ENCODE results near the gene HGS.

Gene HGS, protein sequence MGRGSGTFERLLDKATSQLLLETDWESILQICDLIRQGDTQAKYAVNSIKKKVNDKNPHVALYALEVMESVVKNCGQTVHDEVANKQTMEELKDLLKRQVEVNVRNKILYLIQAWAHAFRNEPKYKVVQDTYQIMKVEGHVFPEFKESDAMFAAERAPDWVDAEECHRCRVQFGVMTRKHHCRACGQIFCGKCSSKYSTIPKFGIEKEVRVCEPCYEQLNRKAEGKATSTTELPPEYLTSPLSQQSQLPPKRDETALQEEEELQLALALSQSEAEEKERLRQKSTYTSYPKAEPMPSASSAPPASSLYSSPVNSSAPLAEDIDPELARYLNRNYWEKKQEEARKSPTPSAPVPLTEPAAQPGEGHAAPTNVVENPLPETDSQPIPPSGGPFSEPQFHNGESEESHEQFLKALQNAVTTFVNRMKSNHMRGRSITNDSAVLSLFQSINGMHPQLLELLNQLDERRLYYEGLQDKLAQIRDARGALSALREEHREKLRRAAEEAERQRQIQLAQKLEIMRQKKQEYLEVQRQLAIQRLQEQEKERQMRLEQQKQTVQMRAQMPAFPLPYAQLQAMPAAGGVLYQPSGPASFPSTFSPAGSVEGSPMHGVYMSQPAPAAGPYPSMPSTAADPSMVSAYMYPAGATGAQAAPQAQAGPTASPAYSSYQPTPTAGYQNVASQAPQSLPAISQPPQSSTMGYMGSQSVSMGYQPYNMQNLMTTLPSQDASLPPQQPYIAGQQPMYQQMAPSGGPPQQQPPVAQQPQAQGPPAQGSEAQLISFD

DNA sequence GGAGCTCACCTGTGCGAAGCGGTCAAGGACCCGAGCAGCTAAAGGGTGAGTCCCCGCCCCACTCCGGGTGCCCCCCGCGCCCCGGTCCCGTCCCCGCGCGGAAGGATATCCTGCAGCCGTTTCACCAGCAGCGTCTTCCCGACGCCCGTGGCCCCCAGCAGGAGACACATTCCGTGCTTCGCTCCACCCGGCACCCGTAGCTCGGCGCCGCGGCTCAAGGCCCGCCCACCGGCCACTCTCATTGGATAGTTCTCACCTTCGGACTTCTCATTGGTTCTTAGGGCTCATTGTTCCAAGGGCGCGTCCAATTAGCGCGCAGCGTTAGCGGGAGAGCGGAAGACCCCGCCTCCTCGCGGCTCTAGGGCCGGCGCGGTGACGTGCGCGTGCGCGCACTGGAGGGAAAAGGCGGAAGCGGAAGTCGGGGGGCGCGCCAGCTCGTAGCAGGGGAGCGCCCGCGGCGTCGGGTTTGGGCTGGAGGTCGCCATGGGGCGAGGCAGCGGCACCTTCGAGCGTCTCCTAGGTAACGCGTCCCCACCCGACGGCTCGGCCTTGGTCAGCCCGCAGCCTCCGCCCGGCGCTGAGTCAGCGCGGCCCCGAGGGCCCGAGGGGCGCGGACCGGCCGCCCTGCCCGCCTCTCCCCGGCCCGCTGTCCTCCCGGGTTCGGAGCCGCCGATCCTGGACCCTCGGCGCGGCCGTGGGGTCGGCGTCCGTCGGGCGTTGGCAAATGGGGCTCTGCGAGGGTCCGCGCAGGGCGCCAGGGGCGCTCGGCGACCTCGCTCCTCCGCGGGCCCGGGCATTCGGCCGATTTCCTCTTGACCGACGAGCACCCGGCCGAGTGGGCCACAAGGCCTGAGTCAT, at the start of gene HGS, which contains the start of gene ARL16:
TSS of gene HGS (plus strand) at position 428 of the 858 bp plus-strand sequence. CDS start at position 484, 56 bp downstream.
TSS of gene ARL16 (minus strand) at position 214 of the 858 bp plus-strand sequence. CDS start at position 170, 44 bp downstream.
- DNase-seq (ENCODE audit: low read depth in 2 of 2): peak; percentile 95 to 97

DNA sequence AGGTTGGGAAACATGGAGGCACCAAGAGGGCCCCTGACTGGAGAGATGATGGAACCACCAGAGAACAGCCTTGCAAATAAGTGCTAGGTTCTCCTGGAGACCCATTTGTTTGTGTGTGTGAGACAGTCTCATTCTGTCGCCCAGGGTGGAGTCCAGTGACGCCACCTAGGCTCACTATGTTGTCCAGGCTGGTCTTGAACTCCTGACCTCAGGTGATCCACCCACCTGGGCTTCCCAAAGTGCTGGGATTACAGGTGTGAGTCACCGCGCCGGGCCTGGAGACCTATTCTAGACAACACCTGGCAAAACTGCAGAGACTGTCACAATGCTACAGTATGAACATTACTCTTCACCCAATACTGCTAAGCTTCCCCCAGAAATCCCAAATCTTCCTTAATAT, 48.4 kb upstream of the HGS start:
- DNase-seq (ENCODE audit: low read depth in 2 of 2): no peak

DNA sequence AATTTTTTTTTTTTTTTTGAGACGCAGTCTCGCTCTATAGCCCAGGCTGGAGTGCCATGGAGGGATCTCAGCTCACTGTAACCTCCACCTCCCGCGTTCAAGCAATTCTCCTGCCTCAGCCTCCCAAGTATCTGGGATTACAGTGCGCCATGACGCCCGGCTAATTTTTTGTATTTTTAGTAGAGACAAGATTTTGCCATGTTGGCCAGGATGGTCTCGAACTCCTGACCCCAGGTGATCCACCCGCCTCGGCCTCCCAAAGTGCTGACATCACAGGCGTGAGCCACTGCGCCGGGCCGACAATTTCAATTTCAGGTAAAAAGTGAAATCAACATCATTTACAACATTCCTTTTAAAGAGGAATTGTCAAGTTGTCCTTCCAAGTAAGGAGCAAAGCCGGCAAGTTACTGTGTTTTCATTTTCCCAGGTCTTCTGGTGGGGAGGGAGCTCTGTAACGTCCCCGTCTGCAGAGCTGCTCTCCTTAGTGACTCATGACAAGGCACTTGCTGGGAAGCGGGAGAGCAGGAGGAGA, 47.8 kb upstream of the HGS start:
- no peak for DNase-seq (ENCODE audit: low read depth in 2 of 2)

DNA sequence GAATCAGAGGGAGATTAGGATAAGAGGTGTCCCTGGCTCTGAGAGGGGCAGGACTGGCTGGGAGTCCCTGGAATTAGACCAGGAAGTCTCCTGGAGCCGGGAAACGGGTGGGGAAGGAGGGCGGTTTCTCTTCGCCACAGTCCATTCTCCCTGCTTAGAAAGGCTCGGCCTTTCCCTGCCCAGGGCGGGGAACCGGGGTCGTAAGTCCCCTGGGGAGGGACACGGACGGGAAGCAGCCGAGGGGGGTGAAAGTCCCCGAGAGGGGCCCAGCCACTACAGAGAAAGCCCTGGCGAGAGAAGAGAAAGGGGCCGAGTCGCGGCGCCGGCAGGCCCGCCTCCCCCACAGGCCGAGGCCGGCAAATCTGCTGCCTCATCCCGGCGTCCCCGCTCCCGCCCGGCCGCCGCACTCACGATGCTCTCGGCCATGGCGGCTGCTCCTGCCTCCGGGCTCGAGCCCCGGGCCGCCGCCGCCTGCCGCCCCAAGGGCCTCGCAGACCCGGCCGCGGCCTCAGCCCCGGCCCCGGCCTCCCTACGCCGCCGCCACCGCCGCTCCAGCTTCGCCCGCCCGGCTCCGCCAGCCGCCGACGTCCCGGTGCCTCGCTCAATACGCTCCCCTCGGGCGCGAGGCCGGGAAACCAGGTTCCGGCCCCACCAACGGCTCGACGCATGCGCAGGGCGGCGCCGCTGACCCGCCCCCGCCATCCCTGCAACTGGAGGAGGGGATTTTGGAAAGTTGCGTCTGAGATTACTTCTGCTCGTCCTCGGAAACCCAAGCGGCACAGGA, 47.1 kb upstream of the HGS start, which contains the start of the genes NPLOC4 and TSPAN10:
TSS of gene NPLOC4 (minus strand) at position 608 of the 784 bp plus-strand sequence. CDS start at position 426, 182 bp downstream.
TSS of gene TSPAN10 (plus strand) at position 692 of the 784 bp plus-strand sequence. CDS start 5,217 bp downstream, outside the sequence.
- peak; percentile 78 to 80 for DNase-seq (ENCODE audit: low read depth in 2 of 2)

DNA sequence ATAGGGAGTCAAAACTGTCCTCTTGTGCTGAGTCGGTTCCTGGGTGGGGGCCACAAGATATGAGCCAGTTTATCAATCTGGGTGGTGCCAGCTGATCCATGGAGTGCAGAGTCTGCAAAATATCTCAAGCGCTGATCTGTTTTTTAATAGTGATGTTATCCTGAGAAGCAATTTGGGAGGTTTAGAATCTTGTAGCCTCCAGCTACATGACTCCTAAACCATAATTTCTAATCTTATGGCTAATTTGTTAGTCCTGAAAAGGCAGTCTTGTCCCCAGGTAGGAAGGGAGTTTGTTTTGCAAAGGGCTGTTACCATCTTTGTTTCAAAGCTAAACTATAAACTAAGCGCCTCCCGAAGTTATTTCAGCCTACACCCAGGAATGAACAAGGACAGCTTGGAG, 45.1 kb upstream of the HGS start:
- no peak for DNase-seq (ENCODE audit: low read depth in 2 of 2)

DNA sequence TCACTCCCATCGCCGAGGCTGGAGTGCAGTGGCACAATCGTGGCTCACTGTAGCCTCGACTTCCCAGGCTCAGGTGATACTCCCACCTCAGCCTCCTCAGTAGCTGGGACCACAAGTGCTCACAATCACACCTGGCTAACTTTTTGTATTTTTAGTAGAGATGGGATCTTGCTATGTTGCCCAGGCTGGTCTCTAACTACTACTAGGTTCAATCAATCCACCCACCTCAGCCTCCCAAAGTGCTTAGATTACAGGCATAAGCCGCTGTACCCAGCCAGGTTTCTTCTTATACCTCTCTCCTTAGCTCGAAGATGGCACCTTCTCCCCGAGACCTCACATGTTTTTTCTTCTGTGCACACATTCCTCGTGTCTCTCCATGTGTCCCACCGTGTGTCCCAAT, 43.8 kb upstream of the HGS start:
- no peak for DNase-seq (ENCODE audit: low read depth in 2 of 2)

DNA sequence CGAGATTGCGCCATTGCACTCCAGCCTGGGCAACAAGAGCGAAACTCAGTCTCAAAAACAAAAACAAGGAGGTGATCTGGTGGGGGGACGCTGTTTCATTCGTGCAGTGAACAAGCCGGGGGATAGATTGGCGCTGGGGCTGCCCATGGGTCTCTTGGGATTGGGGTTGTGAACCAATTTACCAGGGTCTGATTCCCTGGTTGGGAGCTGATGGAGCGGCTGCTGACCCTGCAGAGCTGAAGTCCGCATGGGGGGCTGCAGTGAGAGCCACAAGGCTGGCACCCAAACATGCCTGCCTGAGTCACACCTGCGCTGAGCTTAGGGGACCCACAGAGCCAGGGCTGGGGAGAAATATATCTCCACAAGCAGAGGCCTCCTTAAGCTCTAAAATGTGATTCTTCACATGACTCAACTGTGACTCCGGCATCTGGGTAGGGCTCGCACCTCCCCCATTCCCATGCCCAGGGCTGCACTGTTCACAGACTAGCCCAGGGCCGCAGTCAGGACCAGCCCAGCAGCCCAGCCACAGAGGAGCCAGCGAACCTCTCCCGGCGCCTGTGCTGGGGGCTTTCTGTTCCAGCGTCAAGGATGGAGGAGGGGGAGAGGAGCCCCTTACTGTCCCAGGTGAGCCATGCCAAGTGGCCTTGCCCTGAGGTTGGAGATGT, 41.9 kb upstream of the HGS start:
- DNase-seq (ENCODE audit: low read depth in 2 of 2): no peak

DNA sequence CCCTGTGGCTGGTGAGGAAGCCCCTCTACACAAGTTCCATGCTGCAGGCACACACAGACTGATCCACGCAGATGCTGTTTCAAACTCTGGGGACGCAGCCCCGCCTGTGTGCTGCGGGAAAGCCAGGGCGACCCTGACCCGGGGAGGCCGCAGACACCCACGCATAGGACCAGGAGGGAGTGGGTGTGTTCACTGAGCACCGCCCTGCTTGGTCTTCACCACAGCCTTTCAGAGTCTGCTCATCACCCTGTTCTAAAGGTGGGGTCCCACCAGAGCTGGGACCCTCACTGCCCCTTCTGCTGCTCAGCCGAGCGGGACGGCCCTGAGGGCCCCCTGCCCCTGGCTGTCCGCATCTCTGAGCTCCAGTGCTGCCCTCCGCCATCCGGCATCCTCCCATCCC, 39.3 kb upstream of the HGS start:
- DNase-seq (ENCODE audit: low read depth in 2 of 2): no peak

DNA sequence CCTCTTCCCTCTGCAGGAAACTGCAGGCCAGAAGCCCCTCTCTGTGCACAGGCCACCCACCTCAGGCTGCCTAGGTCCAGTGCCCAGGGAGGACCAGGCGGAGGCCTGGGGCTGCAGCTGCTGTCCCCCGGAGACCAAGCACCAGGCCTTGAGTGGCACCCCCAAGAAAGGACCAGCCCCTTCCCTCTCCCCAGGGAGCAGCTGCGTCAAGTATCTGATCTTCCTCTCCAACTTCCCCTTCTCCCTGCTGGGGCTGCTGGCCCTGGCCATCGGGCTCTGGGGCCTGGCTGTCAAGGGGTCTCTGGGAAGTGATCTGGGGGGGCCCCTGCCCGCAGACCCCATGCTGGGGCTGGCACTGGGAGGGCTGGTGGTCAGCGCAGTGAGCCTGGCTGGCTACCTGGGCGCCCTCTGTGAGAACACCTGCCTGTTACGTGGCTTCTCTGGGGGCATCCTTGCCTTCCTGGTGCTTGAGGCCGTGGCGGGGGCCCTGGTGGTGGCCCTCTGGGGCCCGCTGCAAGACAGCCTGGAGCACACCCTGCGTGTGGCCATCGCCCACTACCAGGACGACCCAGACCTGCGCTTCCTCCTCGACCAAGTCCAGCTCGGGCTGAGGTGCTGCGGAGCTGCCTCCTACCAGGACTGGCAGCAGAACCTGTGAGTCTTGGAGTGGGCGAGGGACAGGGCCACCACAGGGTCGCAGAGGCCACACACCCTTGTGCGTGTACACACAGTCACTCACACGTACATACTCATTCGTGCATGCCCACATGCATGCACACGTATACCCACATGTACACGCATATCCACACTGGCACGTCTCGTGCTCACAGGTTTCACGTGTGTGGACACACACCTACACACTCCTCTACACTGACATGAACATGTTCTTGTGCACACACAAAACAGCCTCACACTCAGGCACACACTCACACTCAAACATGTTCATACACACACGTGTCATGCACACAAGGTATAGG, 38.5 kb upstream of the HGS start:
- DNase-seq (ENCODE audit: low read depth in 2 of 2): no peak

DNA sequence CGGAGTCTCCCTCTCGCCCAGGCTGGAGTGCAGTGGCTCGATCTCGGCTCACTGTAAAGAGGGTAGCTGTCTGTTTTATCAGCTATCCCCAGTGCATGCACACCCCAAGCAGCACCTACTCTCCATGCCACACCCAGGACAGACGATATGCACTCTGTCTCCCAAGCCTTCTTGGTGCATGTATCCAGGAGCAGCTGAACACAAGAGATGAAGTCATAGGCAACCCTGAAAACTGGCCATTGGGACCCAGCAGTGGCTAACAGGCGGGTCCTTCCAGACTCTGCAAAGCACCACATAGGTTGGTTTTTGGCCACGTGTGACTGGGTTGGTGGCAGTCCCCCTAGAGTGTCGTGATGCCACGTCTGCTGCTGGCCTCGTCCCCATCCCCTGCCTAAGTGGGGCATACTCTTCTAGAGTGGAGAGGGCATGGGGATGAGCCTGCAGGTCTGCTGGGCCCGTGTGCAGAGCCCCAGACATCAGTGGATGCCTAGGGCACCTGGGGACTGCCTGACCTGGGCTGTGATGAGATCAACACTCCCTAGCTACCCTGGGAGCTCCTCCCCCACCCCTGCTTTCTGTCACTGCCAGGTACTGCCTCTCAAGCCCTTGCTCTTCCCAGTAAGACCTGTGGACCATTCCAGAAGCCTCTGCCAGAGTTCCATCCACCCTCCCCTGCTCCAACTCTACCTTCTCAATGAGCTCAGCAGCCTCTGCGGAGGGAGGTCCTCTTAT, 36.8 kb upstream of the HGS start:
- DNase-seq (ENCODE audit: low read depth in 2 of 2): no peak

DNA sequence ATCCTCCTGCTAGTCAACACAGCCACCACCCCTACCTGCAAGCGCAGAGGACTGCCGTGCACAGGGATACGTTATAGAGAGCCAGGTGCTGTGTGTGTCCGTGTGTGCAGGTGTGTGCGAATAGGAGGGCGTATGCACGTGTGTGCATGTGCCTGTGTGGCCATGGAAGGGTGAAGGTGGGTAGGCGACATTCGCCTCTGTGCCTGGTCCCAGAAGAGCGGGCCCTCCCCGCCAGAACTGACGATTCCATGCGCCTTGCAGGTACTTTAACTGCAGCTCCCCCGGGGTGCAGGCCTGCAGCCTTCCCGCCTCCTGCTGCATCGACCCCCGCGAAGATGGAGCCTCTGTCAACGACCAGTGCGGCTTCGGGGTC, 36.2 kb upstream of the HGS start:
- no peak for DNase-seq (ENCODE audit: low read depth in 2 of 2)

DNA sequence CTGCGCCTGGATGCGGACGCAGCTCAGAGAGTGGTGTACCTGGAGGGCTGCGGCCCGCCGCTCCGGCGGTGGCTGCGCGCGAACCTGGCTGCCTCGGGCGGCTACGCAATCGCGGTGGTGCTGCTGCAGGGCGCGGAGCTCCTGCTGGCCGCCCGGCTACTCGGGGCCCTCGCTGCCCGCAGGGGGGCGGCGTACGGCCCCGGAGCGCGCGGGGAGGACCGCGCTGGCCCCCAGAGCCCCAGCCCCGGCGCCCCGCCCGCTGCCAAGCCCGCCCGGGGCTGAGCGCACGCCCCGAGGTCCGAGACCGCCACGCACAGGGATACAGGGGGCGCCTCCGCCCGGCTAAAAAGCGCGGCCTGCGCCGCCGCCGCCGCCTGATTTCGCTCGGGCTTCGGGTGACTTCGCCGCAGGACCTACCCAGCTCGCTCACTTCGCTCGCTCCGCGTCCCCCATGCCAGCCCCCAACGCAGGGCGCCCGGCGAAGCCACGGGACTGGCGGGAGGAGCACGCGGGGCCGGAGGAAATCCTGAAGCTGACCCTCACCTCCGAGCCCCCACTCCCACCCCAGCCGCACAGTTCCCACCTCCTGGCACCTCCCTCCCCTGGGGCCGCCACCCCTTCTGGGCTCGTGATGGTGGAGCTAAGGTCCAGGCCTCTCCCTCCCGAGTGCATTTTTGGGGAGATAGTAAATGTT, 35.7 kb upstream of the HGS start:
- no peak for DNase-seq (ENCODE audit: low read depth in 2 of 2)

DNA sequence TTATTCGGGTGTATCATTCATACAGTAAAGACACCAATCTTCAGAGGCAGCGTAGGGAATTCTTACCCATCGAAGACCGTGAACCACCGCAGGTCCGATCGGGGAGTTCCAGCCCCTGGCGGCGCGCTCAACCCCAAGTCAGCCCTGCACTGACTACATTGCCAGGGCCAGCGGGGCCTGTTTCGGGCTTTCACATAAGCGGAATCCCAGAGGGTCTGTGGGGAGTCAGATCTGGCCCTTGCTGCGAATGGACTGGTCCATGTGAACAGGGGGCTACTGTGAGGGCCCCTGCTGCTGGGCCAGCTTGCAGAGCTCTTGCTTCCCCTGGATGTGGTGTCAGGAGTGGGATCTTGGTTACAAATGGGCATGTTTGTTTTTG, 35.1 kb upstream of the HGS start:
- no peak for DNase-seq (ENCODE audit: low read depth in 2 of 2)

DNA sequence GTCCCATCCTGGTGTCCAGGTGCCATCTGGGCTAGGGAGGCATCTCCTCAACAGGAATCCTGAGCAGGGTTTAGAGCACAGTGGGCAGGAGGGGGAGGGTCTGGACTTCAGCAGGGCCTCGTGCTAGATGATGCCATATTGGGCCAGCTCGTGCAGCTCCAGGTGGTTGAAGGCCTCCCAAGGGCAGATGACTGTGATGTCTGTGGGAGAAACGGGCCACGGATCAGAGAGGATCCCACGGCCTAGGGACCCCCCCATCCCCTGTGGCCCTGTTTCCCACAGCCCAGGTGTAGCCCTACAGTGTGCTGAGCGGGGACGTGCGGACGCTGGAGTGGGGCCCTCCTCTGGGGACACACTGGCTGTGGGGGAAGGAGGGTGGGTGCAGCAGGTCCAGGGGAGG, 32.9 kb upstream of the HGS start:
- no peak for DNase-seq (ENCODE audit: low read depth in 2 of 2)

DNA sequence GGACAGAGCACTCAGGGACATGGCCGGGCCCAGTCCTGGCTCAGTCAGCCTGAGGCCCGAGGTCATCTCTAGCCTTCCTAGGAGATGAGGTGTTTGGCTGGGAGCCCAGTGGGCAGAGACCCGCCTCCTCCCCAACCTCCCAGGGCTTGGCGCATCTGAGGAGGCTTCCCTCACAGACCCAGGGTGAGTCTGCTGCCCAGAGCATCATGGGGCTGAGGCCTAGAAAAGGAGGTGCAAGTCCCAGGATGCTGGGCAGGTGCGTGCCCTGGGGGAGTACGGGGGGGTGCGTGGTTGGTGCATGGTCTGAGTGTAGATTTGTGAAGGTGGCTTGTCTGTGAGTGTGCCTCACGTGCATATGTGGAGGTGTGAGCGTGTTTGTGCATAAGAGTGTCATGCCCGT, 32.1 kb upstream of the HGS start:
- no peak for DNase-seq (ENCODE audit: low read depth in 2 of 2)

DNA sequence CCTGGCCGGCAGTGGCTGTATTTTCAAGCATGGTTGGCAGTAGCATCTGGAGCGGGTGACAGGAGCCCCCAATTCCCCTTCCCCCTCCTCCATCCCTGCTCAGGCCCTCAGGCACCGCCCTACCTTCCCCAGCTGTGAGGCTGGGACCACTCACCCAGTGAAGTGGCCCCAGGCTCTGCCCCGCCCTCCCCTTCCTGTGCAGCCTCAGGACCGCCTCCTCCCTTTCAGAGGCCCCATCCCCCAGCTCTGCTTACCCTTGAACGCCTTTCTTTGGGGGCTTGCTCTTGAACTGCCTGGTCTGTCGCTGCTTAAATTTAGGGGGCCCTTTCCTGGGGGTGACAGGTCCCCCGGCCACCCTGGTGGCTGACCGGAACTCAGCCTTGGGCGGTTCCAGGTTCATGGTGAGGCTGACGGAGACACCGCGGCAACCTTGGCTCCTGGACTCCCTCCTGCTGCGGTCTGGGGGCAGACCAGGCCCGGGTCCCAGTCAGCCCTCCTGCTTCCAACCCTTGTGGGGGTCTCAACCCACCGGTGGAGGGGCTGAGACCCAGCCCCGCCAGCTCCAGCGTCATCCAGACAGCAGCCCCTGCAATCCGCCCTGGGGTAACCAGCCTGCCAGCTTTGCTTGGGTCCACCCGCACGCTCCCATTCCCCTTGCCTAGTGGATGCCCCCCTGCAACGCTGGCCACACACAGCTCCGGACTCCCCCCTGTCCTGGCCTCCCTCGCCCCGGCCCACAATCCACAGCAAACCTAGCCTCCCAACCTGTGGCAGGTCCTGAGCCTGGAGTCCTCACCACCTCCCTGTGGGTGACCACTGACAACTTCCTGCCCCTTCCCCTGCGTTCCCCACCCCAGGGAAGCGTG, 30.7 kb upstream of the HGS start:
- DNase-seq (ENCODE audit: low read depth in 2 of 2): no peak

Data from stimulated activated CD4-positive, alpha-beta T cell treated with anti-CD3 and anti-CD28 coated beads, Interleukin-15, amount 100 ng/mL, for 48 hours (primary cell).